GM12891 (cell line): ENCODE measurements around the gene DTHD1.

Experiments
- PAX5 ChIP-seq: IDR thresholded peaks from 2 replicates; pipeline ENCODE4 v1.6.1; 2011; ENCODE audit warnings: low read length, moderate library complexity, mild to moderate bottlenecking; ENCODE audit not compliant: insufficient read depth, severe bottlenecking
- POLR2A ChIP-seq: IDR thresholded peaks from 2 replicates; pipeline ENCODE4 v1.6.1; 2011; ENCODE audit warnings: low read depth, low read length, control low read depth
- POLR2AphosphoS5 ChIP-seq: IDR thresholded peaks from 2 replicates; pipeline ENCODE4 v1.6.1; 2011; ENCODE audit warnings: low read depth, low read length, control low read depth
- POU2F2 ChIP-seq: IDR thresholded peaks from 2 replicates; pipeline ENCODE4 v1.6.1; 2011; ENCODE audit warnings: low read depth, mild to moderate bottlenecking, control low read depth, low read length, moderate library complexity
- SPI1 ChIP-seq: IDR thresholded peaks from 2 replicates; pipeline ENCODE4 v1.6.1; 2011; ENCODE audit warnings: low read depth, low read length, control low read depth
- TAF1 ChIP-seq: IDR thresholded peaks from 2 replicates; pipeline ENCODE4 v1.6.1; 2011; ENCODE audit warnings: low read depth, low read length, control low read depth

DNA sequence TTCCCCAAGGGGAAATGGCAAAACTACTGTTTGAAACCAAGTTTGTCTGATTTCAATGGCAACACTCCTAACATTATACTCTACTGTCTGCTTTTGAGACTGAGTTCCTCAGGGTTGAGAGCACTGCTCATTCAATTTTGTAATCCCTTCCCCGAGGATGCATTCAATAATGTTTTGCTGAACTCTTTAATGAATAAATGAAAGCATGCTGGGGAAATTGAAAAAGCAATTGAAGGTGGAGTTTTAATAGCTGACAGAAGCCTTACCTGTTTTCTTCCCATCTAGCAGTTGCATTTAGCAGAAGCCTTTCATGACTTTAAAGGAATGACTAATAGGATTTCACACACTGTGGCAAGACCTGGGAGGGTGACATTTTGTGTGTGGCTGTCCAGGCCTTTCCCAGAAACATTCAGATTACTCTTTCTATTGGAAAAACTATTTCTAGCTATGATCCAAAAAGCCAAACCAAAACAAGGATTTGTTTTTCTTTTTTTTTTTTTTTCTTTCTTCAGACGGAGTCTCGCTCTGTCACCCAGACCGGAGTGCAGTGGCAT is 45.1 kb downstream of the DTHD1 start:
- TF ChIP-seq POLR2A, result no peak
- TF ChIP-seq TAF1, result no peak
- TF ChIP-seq POLR2AphosphoS5, result no peak
- no peak for TF ChIP-seq POU2F2
- TF ChIP-seq SPI1, result no peak
- TF ChIP-seq PAX5, result no peak
